HG03135 (cell line): ENCODE results near the gene COL28A1.
A peak's percentile ranks its signal among the peaks of the same experiment; 100 is the strongest.

Source experiments
- ATAC-seq: cut with Tn5 transposase; IDR thresholded peaks from one replicate; pipeline ENCODE4 v1.9.1; 2021; ENCODE audit warnings: mild to moderate bottlenecking, moderate library complexity; ENCODE audit not compliant: unreplicated experiment

The COL28A1 gene

GRCh38 chr7:7347045-7347444 lies 188.6 kb downstream of the COL28A1 start:
- ATAC-seq = no peak

DNA sequence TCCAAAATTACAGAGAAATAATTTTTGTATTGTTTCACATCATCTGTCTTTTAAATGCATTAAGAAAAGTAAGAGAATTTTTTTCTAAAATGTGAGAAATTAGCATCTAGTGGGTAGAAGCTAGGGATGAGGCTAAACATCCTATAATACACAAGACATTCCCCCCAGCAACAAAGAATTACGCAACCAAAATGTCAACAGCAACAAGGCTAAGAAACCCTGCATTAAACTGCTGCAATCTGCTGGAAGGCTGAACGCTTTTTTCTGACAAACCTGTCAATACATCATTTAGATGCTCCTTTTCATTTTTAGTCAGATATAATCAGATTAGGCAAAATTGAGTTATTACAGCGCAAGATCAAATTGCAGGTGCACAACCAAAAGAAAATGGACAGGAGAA lies 191.1 kb downstream of the COL28A1 start:
- ATAC-seq = no peak

DNA sequence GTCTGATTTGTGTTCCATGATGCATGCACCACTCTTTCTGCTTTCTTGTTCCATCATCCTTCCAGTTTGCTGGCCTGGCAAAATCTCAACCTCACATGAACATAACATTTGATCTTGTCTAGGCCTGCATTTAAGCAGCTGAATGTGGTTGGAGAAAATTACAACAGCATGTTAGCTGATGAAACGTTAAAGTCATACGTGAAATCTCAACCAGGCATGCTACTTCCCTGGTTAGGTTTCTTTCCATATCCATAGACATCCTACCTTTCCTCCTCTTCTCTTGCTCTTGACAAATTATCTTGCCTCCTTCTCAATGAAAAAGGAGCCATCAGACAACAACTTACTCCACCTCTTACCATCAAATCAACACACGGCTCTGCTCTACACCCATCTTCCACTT lies 199.8 kb downstream of the COL28A1 start:
- no peak for ATAC-seq

GRCh38 chr7:7335215-7335614 lies 200.5 kb downstream of the COL28A1 start:
- ATAC-seq = no peak

GRCh38 chr7:7333610-7334009 lies 202.1 kb downstream of the COL28A1 start:
- no peak for ATAC-seq

DNA sequence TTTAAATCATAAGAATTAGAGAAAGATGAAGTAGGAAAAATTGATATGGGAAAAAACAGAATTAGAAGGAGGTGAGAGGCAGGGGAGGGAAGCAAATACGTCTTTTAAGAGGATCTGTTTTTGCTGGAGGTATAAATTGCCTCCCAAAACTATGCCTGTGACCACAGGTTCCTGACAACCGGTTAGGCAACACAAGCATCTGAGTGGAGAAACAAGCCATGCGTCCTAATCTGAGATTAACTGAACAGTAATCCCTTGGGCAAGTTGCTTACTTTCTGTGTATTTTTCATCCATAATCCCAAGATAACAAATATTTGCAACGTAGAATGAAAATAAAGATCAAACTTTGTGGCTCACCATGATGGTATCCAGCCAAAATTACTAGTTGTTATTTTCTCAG lies 204.2 kb downstream of the COL28A1 start:
- no peak for ATAC-seq

DNA sequence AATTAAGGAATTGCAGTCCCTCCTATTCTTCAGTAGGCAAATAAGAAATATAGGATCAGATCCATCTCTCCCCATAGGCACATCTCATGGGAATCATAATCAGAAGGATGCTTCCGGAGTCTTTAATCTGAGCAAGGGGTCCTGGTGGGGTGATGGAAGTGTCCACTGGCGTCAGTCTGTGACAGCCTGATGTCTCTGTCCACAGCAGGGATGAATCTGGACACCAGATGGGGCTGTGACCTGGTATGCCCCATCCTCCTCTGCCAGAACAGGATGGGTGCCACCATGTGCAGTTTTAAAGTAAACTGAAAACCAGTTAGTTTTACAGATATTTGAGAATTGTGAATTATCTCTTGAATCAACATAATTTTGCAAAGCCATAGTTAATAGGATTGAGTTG lies 204.7 kb downstream of the COL28A1 start:
- ATAC-seq = no peak

- no peak for ATAC-seq
Observed at GRCh38 chr7:7329326-7329725, 206.3 kb downstream of the COL28A1 start.

- ATAC-seq = no peak
Observed at GRCh38 chr7:7327423-7327822, 208.2 kb downstream of the COL28A1 start.

DNA sequence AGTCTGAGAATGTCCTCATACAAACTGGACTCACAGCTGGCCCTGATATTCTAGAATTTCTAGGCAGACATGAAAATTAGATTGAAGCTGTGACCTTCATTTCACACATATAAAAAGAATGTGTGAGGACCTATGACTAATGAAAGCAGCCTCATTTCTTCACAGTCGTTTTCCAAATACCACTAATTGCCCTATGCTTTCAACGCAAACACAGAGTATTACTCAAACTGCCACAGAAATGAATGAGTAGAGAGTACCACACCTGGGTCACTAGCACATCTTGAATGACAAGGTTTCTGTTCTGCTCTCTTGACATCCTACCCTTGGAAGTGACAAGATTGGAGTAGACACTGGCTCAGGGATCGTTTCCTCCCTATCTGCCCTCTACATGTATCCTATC lies 211.0 kb downstream of the COL28A1 start:
- ATAC-seq = no peak

DNA sequence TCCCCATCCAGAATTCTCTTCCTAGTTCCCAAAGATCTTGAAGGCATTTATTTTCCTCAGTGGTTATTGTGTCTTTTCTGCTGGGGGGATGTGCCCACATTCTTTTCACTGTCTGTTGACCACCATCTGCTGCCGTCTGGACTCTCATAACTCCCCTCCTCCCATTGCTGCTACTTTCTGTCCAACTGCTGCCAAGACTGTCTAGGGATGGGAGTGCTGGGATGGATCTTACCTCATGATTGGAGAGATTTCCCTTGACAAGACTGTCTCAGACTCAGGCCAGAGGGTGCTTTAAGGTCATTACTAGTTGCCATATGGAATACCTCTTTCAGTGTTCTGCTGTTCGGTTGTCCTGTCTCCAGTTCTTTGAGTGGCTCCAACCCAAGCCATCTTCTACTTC lies 211.8 kb downstream of the COL28A1 start:
- no peak for ATAC-seq

DNA sequence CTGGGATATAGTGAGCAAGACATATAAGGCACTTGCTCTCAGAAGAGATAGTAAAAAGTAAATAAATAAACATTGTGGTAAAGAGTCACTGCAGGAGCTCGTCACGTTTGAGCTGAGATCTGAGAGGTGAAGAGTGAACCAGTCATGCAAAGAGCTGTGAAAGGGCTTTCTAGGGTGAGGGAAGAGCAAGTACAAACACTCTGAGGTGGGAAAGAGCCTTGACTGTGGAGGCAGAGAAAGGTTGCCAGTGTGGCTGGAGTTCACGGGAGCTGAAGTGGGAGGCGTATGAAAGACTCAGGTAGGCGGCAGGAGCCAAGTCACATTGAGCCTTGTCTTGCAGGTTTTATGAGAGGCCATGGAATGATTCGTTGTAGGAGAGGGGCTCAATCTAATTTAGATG lies 212.3 kb downstream of the COL28A1 start:
- ATAC-seq = peak; percentile 74

DNA sequence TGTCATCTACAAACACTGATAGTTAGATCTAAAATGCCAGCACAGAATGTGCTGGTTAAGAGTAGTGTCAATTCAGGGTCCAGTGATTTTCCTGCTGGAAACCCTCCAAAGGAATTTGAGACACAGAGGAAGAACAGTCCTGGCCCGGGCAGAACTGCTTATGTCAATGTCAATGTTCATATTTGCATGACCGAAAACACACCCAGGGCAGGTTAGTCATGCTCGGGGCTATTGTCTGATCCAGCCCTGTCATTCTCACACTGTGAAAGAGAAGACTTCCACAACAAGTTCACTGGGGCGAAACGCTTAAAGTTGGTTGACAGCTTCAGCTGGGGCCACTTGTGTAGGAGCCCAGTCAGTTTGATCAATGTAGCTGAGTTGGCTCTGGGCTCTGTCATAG lies 214.0 kb downstream of the COL28A1 start:
- ATAC-seq = peak; percentile 88

GRCh38 chr7:7318601-7319000 lies 217.1 kb downstream of the COL28A1 start:
- ATAC-seq = no peak

GRCh38 chr7:7317850-7318249 lies 217.8 kb downstream of the COL28A1 start:
- ATAC-seq = no peak

DNA sequence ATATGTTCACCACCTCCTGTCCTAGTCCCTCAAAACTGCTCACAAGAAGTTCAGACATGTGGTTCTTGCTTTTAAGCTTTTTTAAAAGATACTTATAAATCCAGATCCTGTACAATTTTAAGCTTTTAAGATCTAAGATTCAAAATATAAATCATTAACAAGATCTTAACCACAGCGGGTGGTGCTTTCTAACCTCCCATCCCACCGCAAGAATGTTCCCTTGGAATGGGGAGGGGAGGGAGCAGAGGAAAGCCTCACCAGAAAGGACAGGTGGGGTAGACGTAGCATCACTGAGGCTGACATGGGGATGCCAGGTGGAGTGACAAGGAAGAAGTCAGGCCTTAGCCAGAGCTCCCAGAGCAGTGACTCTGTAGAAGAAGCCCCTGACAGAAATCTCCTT lies 219.8 kb downstream of the COL28A1 start:
- no peak for ATAC-seq

- no peak for ATAC-seq
Observed at GRCh38 chr7:7312323-7312722, 223.3 kb downstream of the COL28A1 start.

- ATAC-seq = no peak
Observed at GRCh38 chr7:7311001-7311400, 224.7 kb downstream of the COL28A1 start.

GRCh38 chr7:7309203-7309602 lies 226.5 kb downstream of the COL28A1 start:
- ATAC-seq = no peak
